ENCODE data around the gene RGL3.

The RGL3 gene

GRCh38 chr19:11377237-11377636 lies 41.9 kb downstream of the RGL3 start:
- Mint-ChIP-seq H3K4me1 (peaks cover 13% of the 10 kb centered on the region), H3K36me3 (ENCODE audit: low read depth) (peaks cover 4% of the 10 kb centered on the region), H3K27me3 (ENCODE audit: low read depth) (peaks cover 14% of the 10 kb centered on the region), H3K9me3 (no peaks in the 10 kb centered on the region), H3K27ac (peak overlapping the region; percentile 74 to 84 (median 78)), H3K4me3 (peak overlapping the region; percentile 53 to 79 (median 64))
- TF ChIP-seq CTCF (IDR thresholded peaks at IDR 0.05; ENCODE audit: unreplicated experiment in 3 of 3) = no peak

GRCh38 chr19:11375143-11375948 lies 43.8 kb downstream of the RGL3 start:
- Mint-ChIP-seq H3K4me1 (peaks cover 7% of the 10 kb centered on the region), H3K27ac (no peak overlapping the region), H3K4me3 (no peak overlapping the region), H3K9me3 (no peaks in the 10 kb centered on the region), H3K36me3 (ENCODE audit: low read depth) (peaks cover 4% of the 10 kb centered on the region), H3K27me3 (ENCODE audit: low read depth) (no peaks in the 10 kb centered on the region)
- no peak for TF ChIP-seq CTCF (IDR thresholded peaks at IDR 0.05; ENCODE audit: unreplicated experiment in 3 of 3)

- Mint-ChIP-seq H3K36me3 (ENCODE audit: low read depth) (peaks cover 4% of the 10 kb centered on the region), H3K27me3 (ENCODE audit: low read depth) (no peaks in the 10 kb centered on the region), H3K4me1 (peaks cover 7% of the 10 kb centered on the region), H3K27ac (peak within 1 kb of the TSS in 1 of 3 experiments; percentile 67), H3K4me3 (no peak within 1 kb of the TSS), H3K9me3 (no peaks in the 10 kb centered on the region)
- no peak for TF ChIP-seq CTCF (IDR thresholded peaks at IDR 0.05; ENCODE audit: unreplicated experiment in 3 of 3)
Observed at GRCh38 chr19:11374433-11375142, 44.5 kb downstream of the RGL3 start, which contains the start of gene SWSAP1. TSS of gene SWSAP1 (plus strand) at chr19:11374666. CDS start at chr19:11374681, 15 bp downstream.

- H3K9me3 Mint-ChIP-seq = no peaks in the 10 kb centered on the region
- peaks cover 7% of the 10 kb centered on the region for H3K4me1 Mint-ChIP-seq
- H3K4me3 Mint-ChIP-seq = no peak overlapping the region
- H3K27ac Mint-ChIP-seq = peak overlapping the region in 1 of 3 experiments; percentile 67
- no peaks in the 10 kb centered on the region for H3K27me3 Mint-ChIP-seq (ENCODE audit: low read depth)
- no peak for TF ChIP-seq CTCF (IDR thresholded peaks at IDR 0.05; ENCODE audit: unreplicated experiment in 3 of 3)
- peaks cover 4% of the 10 kb centered on the region for H3K36me3 Mint-ChIP-seq (ENCODE audit: low read depth)
Observed at GRCh38 chr19:11373885-11374432, 45.2 kb downstream of the RGL3 start.

- Mint-ChIP-seq H3K27ac (peak overlapping the region in 2 of 3 experiments; percentile 17 to 67), H3K36me3 (ENCODE audit: low read depth) (peaks cover 4% of the 10 kb centered on the region), H3K4me3 (no peak overlapping the region), H3K27me3 (ENCODE audit: low read depth) (no peaks in the 10 kb centered on the region), H3K4me1 (peaks cover 7% of the 10 kb centered on the region), H3K9me3 (no peaks in the 10 kb centered on the region)
- TF ChIP-seq CTCF (IDR thresholded peaks at IDR 0.05; ENCODE audit: unreplicated experiment in 3 of 3) = no peak
Observed at GRCh38 chr19:11373166-11373884, 45.8 kb downstream of the RGL3 start.
